Liver (tissue), 3 donors: ENCODE measurements around the gene PNLIPRP1.

Source experiments
- ATF3 ChIP-seq: IDR thresholded peaks from 2 replicates; pipeline ENCODE4 v1.6.1; 2016; ENCODE audit warnings: antibody characterized with exemption
- CTCF ChIP-seq: fragments of 150-350 bp; IDR thresholded peaks from 2 replicates; pipeline ENCODE4 v1.5.1; 2017; ENCODE audit warnings: improper control_type of control experiment, low read depth, low read length; ENCODE audit not compliant: missing input control
- GABPA ChIP-seq, 2 donors: IDR thresholded peaks in 1 of 2; conservative IDR thresholded peaks in 1 of 2; 2 replicates each; pipeline ENCODE4 v1.6.1; 2016; ENCODE audit warnings: antibody characterized with exemption in 2 of 2, mild to moderate bottlenecking in 1 of 2, moderate library complexity in 1 of 2
- JUND ChIP-seq, 2 donors: IDR thresholded peaks; 2 replicates each; pipeline ENCODE4 v1.6.1; 2016; ENCODE audit warnings: antibody characterized with exemption in 2 of 2
- MAX ChIP-seq: IDR thresholded peaks from 2 replicates; pipeline ENCODE4 v1.6.1; 2016; ENCODE audit warnings: antibody characterized with exemption
- RAD21 ChIP-seq, 2 donors: IDR thresholded peaks; 2 replicates each; pipeline ENCODE4 v1.6.1; 2016; ENCODE audit warnings: antibody characterized with exemption in 2 of 2, mild to moderate bottlenecking in 2 of 2
- RXRA ChIP-seq, 2 donors: IDR thresholded peaks; 2 replicates each; pipeline ENCODE4 v1.6.1; 2017 to 2018; ENCODE audit warnings: antibody characterized with exemption in 2 of 2, mild to moderate bottlenecking in 1 of 2
- YY1 ChIP-seq: IDR thresholded peaks from 2 replicates; pipeline ENCODE4 v1.6.1; 2016; ENCODE audit warnings: antibody characterized with exemption, mild to moderate bottlenecking
- donor health status: healthy.
- donor health status: healthy.

GRCh38 chr10:116545756-116546155 lies 45.0 kb upstream of the PNLIPRP1 start, which contains the start of gene PNLIP:
- TF ChIP-seq CTCF (no peak), YY1 (no peak), MAX (no peak), GABPA (IDR thresholded peaks at IDR 0.05 in 1 of 2, conservative IDR thresholded peaks at IDR 0.05 in 1 of 2) (no peak), RAD21 (IDR thresholded peaks at IDR 0.05) (no peak), RXRA (IDR thresholded peaks at IDR 0.05) (no peak), JUND (IDR thresholded peaks at IDR 0.05) (no peak), ATF3 (no peak)
